Heart right ventricle (tissue), 16 donors: ENCODE measurements around the gene LIF. TPM values are rescaled to one million over a fixed set of nuclear protein-coding genes. Genes with fewer than 3 reads are reported as not detected.
"Not testable (repeated sequence)": the region's sequence is repeated elsewhere in the genome, so short reads cannot be mapped to it uniquely, and the experiment has no call there.

Source experiments
- ATAC-seq, 8 donors: fragments of 200-7000 bp; cut with Tn5 transposase; one replicate each; pipeline ENCODE4 v1.9.1; 2020; ENCODE audit warnings: mild to moderate bottlenecking in 8 of 8, moderate library complexity in 8 of 8, moderate number of reproducible peaks in 1 of 8
- DNase-seq, 2 donors: peaks; one replicate each; pipeline ENCODE4 v3.0.0-alpha.2; 2020
- H3K27ac ChIP-seq, 10 donors: fragments of 200-600 bp; sonication (generic) in 2 of 10; one replicate each; pipeline versions ENCODE4 v1.5.0 to v1.8.0; 2020 to 2022; ENCODE audit warnings: mild to moderate bottlenecking in 3 of 10
- H3K27me3 ChIP-seq, 7 donors: fragments of 200-600 bp; one replicate each; pipeline ENCODE4 v1.8.0; 2021 to 2022; ENCODE audit warnings: mild to moderate bottlenecking in 2 of 7
- H3K36me3 ChIP-seq, 9 donors: fragments of 200-600 bp; sonication (generic) in 1 of 9; one replicate each; pipeline versions ENCODE4 v1.5.0 to v1.8.0; 2020 to 2022; ENCODE audit warnings: mild to moderate bottlenecking in 2 of 9
- H3K4me1 ChIP-seq, 9 donors: fragments of 200-600 bp; sonication (generic) in 1 of 9; one replicate each; pipeline versions ENCODE4 v1.5.0 to v1.8.0; 2020 to 2022; ENCODE audit warnings: mild to moderate bottlenecking in 4 of 9
- H3K4me3 ChIP-seq, 10 donors: fragments of 200-600 bp; sonication (generic) in 2 of 10; one replicate each; pipeline versions ENCODE4 v1.5.0 to v1.8.0; 2020 to 2022; ENCODE audit warnings: mild to moderate bottlenecking in 7 of 10, moderate library complexity in 2 of 10
- H3K9me3 ChIP-seq, 11 donors: fragments of 200-600 bp in 10 of 11; sonication (generic) in 2 of 11; one replicate each; pipeline versions ENCODE4 v1.5.0 to v1.8.0; 2013 to 2022; ENCODE audit warnings: mild to moderate bottlenecking in 2 of 11, control low read depth in 1 of 11, moderate library complexity in 1 of 11
- CTCF ChIP-seq, 9 donors: fragments of 200-600 bp; sonication (generic) in 2 of 9; IDR thresholded peaks; one replicate each; pipeline versions ENCODE4 v1.5.0 to v1.8.0; 2021 to 2022; ENCODE audit warnings: antibody characterized with exemption in 9 of 9, mild to moderate bottlenecking in 5 of 9, moderate library complexity in 1 of 9
- WGBS, 2 donors: extraction: QIAGEN DNeasy Blood & Tissue Kit; methylation state at CpG; one replicate each; pipeline ENCODE4 v1.1.7; 2013; ENCODE audit warnings: inconsistent platforms in 1 of 2; 5-methylcytosine and 5-hydroxymethylcytosine counted together
- intact Hi-C, 10 donors: fragments of 100-400 bp; cut with DNase I; formaldehyde crosslinking; loops; one replicate each; pipeline versions ENCODE4 v1.11.1 to v1.14.2; 2022
- polyA plus RNA-seq, 2 donors: library from polyadenylated mRNA; stranded (reverse); fragments of 200-250 nt; gene quantifications; one replicate each; pipeline ENCODE4 v1.2.3, GENCODE V29; 2013
- total RNA-seq, 10 donors: library from RNA; stranded (reverse); fragmentation: NEBNext Ultra II Directional in 3 of 10; extraction: Animal tissue kit (Norgen Biotek cat#: 25700) in 3 of 10; gene quantifications; one replicate each; pipeline versions ENCODE4 v1.2.1 to v1.2.4, GENCODE V29; 2021 to 2023
- donor health status: Arrhythmogenic right ventricular cardiomyopathy.
- donor health status: ischemic (EF 13 %, LVEDD 7.1; RV severe dilation, severe dysfunction).
- donor health status: healthy with polysubstance abuse.
- donor health status: DM: no; HTN: yes; CAD: no.
- donor health status: DM: no; HTN: no; CAD: no.
- donor health status: ischemic (EF 25% LVEDD 6.9; RV normal size, moderate dysfunction).
- donor health status: ischemic (EF 25% LVEDD 5.7; RV mildly dilated, moderate dysfunction).
- donor health status: healthy.
- donor health status: DM: yes; HTN: yes; CAD: no.
- donor health status: Ischemic cardiomyopathy.
- donor health status: ischemic (EF 35%, LVEDD 5.7; RV mildly dilated, moderate dysfunction).
- donor health status: nonischemic (EF 11% LVEDD 7.7; RV severe dilation, severe dysfunction).
- donor health status: DM: yes; HTN: yes; CAD: no.
- donor health status: PGD.
- donor health status: ischemic (EF 29% LVEDD 5.4; RV normal size, mild dysfunction).
- donor health status: nonischemic (EF 23%, LVEDD 6.1; RV moderate dilation, normal function).

LIF gene
- total and polyA plus RNA-seq, 12 donors: 0.17 to 8.8 (median 0.53) TPM

- peaks cover 0 to 93% (median 79%) of the 10 kb centered on the region in 7 donors for H3K27me3 ChIP-seq
- intact Hi-C loops: no loop called here
- peaks cover 0 to 42% (median 20%) of the 10 kb centered on the region in 9 donors for H3K4me1 ChIP-seq
- H3K4me3 ChIP-seq: no peak overlapping the region
- no peaks in the 10 kb centered on the region for H3K36me3 ChIP-seq
- peak overlapping the region in 5 of 10 donors; percentile 20 to 78 (median 71) for H3K27ac ChIP-seq
- 80 to 81% methylated on average over 3 of the region's 3 CpGs for WGBS, 2 donors
- DNase-seq (no peak), ATAC-seq (no peak)
- no peaks in the 10 kb centered on the region for H3K9me3 ChIP-seq
- TF ChIP-seq CTCF (IDR thresholded peaks at IDR 0.05): no peak
Observed at GRCh38 chr22:30201945-30202344, 44.6 kb downstream of the LIF start.

GRCh38 chr22:30200905-30201304 is 45.7 kb downstream of the LIF start:
- H3K27ac ChIP-seq, DNase-seq, ATAC-seq, H3K9me3 ChIP-seq, H3K36me3 ChIP-seq, intact Hi-C loops, H3K4me3 ChIP-seq: not testable (repeated sequence)
- Histone ChIP-seq H3K27me3 (peaks cover 0 to 83% (median 72%) of the 10 kb centered on the region in 7 donors), H3K4me1 (peaks cover 0 to 42% (median 26%) of the 10 kb centered on the region in 9 donors)
- 94% methylated on average over 10 of the region's 10 CpGs for WGBS, 2 donors

GRCh38 chr22:30198921-30199320 is 47.6 kb downstream of the LIF start:
- 88 to 91% methylated on average over 4 of the region's 4 CpGs for WGBS, 2 donors

GRCh38 chr22:30198152-30198825 is 48.3 kb downstream of the LIF start:
- ATAC-seq (no peak), DNase-seq (no peak)
- intact Hi-C loops: no loop called here
- H3K9me3 ChIP-seq: no peaks in the 10 kb centered on the region
- WGBS, 2 donors: 98 to 99% methylated on average over 5 of the region's 5 CpGs
- H3K36me3 ChIP-seq: no peaks in the 10 kb centered on the region
- peaks cover 0 to 79% (median 64%) of the 10 kb centered on the region in 7 donors for H3K27me3 ChIP-seq
- peak overlapping the region in 1 of 10 donors; percentile 91 for H3K27ac ChIP-seq
- no peak overlapping the region for H3K4me3 ChIP-seq
- H3K4me1 ChIP-seq: peaks cover 0 to 52% (median 20%) of the 10 kb centered on the region in 9 donors
- no peak for TF ChIP-seq CTCF (IDR thresholded peaks at IDR 0.05)

More at GRCh38 chr22:30198921-30199320, 47.6 kb downstream of the LIF start:
- intact Hi-C loops: no loop called here
- Histone ChIP-seq H3K4me3 (no peak overlapping the region), H3K27ac (peak overlapping the region in 1 of 10 donors; percentile 91), H3K27me3 (peaks cover 0 to 79% (median 65%) of the 10 kb centered on the region in 7 donors), H3K4me1 (peaks cover 0 to 46% (median 20%) of the 10 kb centered on the region in 9 donors), H3K9me3 (no peaks in the 10 kb centered on the region), H3K36me3 (no peaks in the 10 kb centered on the region)
- no peak for TF ChIP-seq CTCF (IDR thresholded peaks at IDR 0.05)
- ATAC-seq (no peak), DNase-seq (no peak)

- intact Hi-C loops: no loop called here
- ATAC-seq: no peak
- peaks cover 0 to 79% (median 64%) of the 10 kb centered on the region in 7 donors for H3K27me3 ChIP-seq
Observed at GRCh38 chr22:30197389-30197788, 49.2 kb downstream of the LIF start.

More at GRCh38 chr22:30197389-30197788, 49.2 kb downstream of the LIF start:
- no peaks in the 10 kb centered on the region for H3K9me3 ChIP-seq
- DNase-seq: no peak
- peaks cover 0 to 61% (median 20%) of the 10 kb centered on the region in 9 donors for H3K4me1 ChIP-seq
- TF ChIP-seq CTCF (IDR thresholded peaks at IDR 0.05): no peak
- peak overlapping the region in 8 of 10 donors; percentile 54 to 91 (median 82) for H3K27ac ChIP-seq
- no peak overlapping the region for H3K4me3 ChIP-seq
- H3K36me3 ChIP-seq: no peaks in the 10 kb centered on the region
